ENCODE results near the gene ANO6. TPM values are rescaled to one million over a fixed set of nuclear protein-coding genes. Genes with fewer than 3 reads are reported as not detected.
"Not testable (repeated sequence)": the region's sequence is repeated elsewhere in the genome, so short reads cannot be mapped to it uniquely, and the experiment has no call there.

ANO6 gene
- total RNA-seq, 5 donors from 2014 or later (not counting 1 experiment from before 2014, with no cell fraction given): 17.9 to 22.5 (median 20.3) TPM

GRCh38 chr12:45309836-45310626 is 94.1 kb downstream of the ANO6 start:
- DNase-seq (no peak), ATAC-seq (replicated peaks in 1 of 4) (no peak)
- peaks cover 0 to 5% of the 10 kb centered on the region in 2 donors for H3K36me3 ChIP-seq (ENCODE audit: control insufficient read depth in 2 of 2, extremely low read depth in 1 of 2, insufficient read depth in 1 of 2, low read length in 1 of 2)
- no peak overlapping the region for H3K4me3 ChIP-seq (ENCODE audit: control insufficient read depth in 1 of 2, extremely low read depth in 1 of 2, low read length in 1 of 2)
- H3K27ac Mint-ChIP-seq: no peak overlapping the region
- CTCF ChIA-PET: no interaction called here
- 100% methylated on average over 1 of the region's 1 CpG for WGBS (ENCODE audit: insufficient coverage)
- H3K27me3 Mint-ChIP-seq: no peaks in the 10 kb centered on the region
- H3K36me3 Mint-ChIP-seq: peaks cover 23% of the 10 kb centered on the region
- no peaks in the 10 kb centered on the region for H3K4me1 ChIP-seq (ENCODE audit: control insufficient read depth in 1 of 2, extremely low read depth in 1 of 2, insufficient read depth in 2 of 2, low read length in 2 of 2)
- POLR2A ChIA-PET: no interaction called here
- H3K9me3 ChIP-seq: no peaks in the 10 kb centered on the region
- peaks cover 0 to 6% (median 4%) of the 10 kb centered on the region in 3 donors for H3K4me1 Mint-ChIP-seq
- no peak overlapping the region for H3K27ac ChIP-seq (ENCODE audit: low read length)
- no peak overlapping the region for H3K4me3 Mint-ChIP-seq
- no peaks in the 10 kb centered on the region for H3K27me3 ChIP-seq (replicated peaks in 1 of 2; ENCODE audit: control insufficient read depth in 2 of 2, extremely low read depth in 1 of 2, insufficient read depth in 2 of 2, low read length in 1 of 2)
- H3K9me3 Mint-ChIP-seq: peaks cover 0 to 4% (median 4%) of the 10 kb centered on the region in 3 donors

GRCh38 chr12:45310627-45310968 is 94.7 kb downstream of the ANO6 start:
- Histone ChIP-seq H3K4me3 (ENCODE audit: control insufficient read depth in 1 of 2, extremely low read depth in 1 of 2, low read length in 1 of 2) (no peak overlapping the region), H3K4me1 (ENCODE audit: control insufficient read depth in 1 of 2, extremely low read depth in 1 of 2, insufficient read depth in 2 of 2, low read length in 2 of 2) (no peaks in the 10 kb centered on the region), H3K27ac (ENCODE audit: low read length) (no peak overlapping the region), H3K9me3 (no peaks in the 10 kb centered on the region), H3K36me3 (ENCODE audit: control insufficient read depth in 2 of 2, extremely low read depth in 1 of 2, insufficient read depth in 1 of 2, low read length in 1 of 2) (peaks cover 0 to 6% of the 10 kb centered on the region in 2 donors), H3K27me3 (replicated peaks in 1 of 2; ENCODE audit: control insufficient read depth in 2 of 2, extremely low read depth in 1 of 2, insufficient read depth in 2 of 2, low read length in 1 of 2) (no peaks in the 10 kb centered on the region)
- Mint-ChIP-seq H3K36me3 (peaks cover 23% of the 10 kb centered on the region), H3K27me3 (no peaks in the 10 kb centered on the region), H3K27ac (no peak overlapping the region), H3K4me3 (no peak overlapping the region), H3K9me3 (peaks cover 0 to 7% (median 4%) of the 10 kb centered on the region in 3 donors), H3K4me1 (peaks cover 0 to 12% (median 7%) of the 10 kb centered on the region in 3 donors)
- DNase-seq (no peak), ATAC-seq (replicated peaks in 1 of 4) (no peak)
- CTCF ChIA-PET: interaction anchor here in 1 of 2 donors (0.6 kb wide), 1 partner anchor 95 kb away, joined by 4 read pairs; no protein-coding TSS in a partner anchor
- WGBS (ENCODE audit: insufficient coverage): 100% methylated on average over 1 of the region's 1 CpG
- POLR2A ChIA-PET: no interaction called here

DNA sequence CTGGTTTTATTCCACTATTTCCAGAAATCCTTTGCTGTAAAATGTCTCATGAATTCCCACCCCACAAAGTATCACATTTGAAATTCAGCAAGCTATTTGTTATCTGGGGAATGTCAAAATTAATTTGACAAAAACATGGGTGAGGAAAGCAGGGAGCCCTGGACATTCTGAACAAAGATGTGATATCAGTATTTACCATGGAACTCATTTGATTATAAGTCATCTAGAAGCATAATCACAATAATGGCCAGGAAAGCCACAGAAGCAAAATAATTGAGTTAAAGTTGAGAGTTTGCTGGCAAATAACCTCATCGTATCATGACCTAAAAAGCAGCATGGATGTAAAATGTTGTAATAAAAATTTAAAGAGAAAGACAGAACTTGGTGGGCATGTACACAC is 96.1 kb downstream of the ANO6 start:
- Histone ChIP-seq H3K4me1 (ENCODE audit: control insufficient read depth in 1 of 2, extremely low read depth in 1 of 2, insufficient read depth in 2 of 2, low read length in 2 of 2) (no peaks in the 10 kb centered on the region), H3K9me3 (no peaks in the 10 kb centered on the region), H3K36me3 (ENCODE audit: control insufficient read depth in 2 of 2, extremely low read depth in 1 of 2, insufficient read depth in 1 of 2, low read length in 1 of 2) (peaks cover 0 to 7% of the 10 kb centered on the region in 2 donors), H3K4me3 (ENCODE audit: control insufficient read depth in 1 of 2, extremely low read depth in 1 of 2, low read length in 1 of 2) (no peak overlapping the region), H3K27me3 (replicated peaks in 1 of 2; ENCODE audit: control insufficient read depth in 2 of 2, extremely low read depth in 1 of 2, insufficient read depth in 2 of 2, low read length in 1 of 2) (no peaks in the 10 kb centered on the region), H3K27ac (ENCODE audit: low read length) (no peak overlapping the region)
- H3K4me1 Mint-ChIP-seq: peaks cover 0 to 13% (median 9%) of the 10 kb centered on the region in 3 donors
- ChIA-PET POLR2A (no interaction called here), CTCF (no interaction called here)
- H3K4me3 Mint-ChIP-seq: no peak overlapping the region
- peaks cover 0 to 9% (median 8%) of the 10 kb centered on the region in 3 donors for H3K9me3 Mint-ChIP-seq
- H3K36me3 Mint-ChIP-seq: peaks cover 22% of the 10 kb centered on the region
- no peak overlapping the region for H3K27ac Mint-ChIP-seq
- ATAC-seq (replicated peaks in 1 of 4): no peak
- 100% methylated on average over 1 of the region's 1 CpG for WGBS (ENCODE audit: insufficient coverage)
- no peaks in the 10 kb centered on the region for H3K27me3 Mint-ChIP-seq
- DNase-seq: no peak

DNA sequence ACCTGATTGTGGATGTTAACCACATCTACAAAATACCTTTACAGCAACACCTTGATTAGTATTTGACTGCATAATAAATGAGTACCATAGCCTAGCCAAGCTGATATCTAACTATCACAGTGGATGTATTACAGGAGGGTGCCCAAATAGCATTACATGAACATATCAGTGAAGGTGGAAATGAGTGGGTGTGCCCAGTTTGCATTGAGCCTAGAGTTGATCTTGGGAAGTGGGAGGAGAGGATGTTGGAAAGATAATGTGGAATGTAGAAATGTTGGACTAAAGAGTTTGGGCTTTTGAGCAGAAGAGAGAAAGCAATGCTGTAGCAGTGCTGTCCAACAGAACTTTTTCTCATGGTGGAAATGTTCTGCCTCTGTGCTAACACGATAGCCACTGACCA is 98.9 kb downstream of the ANO6 start:
- Mint-ChIP-seq H3K9me3 (peaks cover 0 to 9% (median 8%) of the 10 kb centered on the region in 3 donors), H3K36me3 (peaks cover 31% of the 10 kb centered on the region), H3K4me1 (peaks cover 0 to 13% (median 9%) of the 10 kb centered on the region in 3 donors), H3K27me3 (no peaks in the 10 kb centered on the region), H3K4me3 (no peak overlapping the region), H3K27ac (no peak overlapping the region)
- Histone ChIP-seq H3K9me3 (no peaks in the 10 kb centered on the region), H3K36me3 (ENCODE audit: control insufficient read depth in 2 of 2, extremely low read depth in 1 of 2, insufficient read depth in 1 of 2, low read length in 1 of 2) (peaks cover 0 to 7% of the 10 kb centered on the region in 2 donors), H3K27me3 (replicated peaks in 1 of 2; ENCODE audit: control insufficient read depth in 2 of 2, extremely low read depth in 1 of 2, insufficient read depth in 2 of 2, low read length in 1 of 2) (no peaks in the 10 kb centered on the region), H3K4me1 (ENCODE audit: control insufficient read depth in 1 of 2, extremely low read depth in 1 of 2, insufficient read depth in 2 of 2, low read length in 2 of 2) (no peaks in the 10 kb centered on the region), H3K27ac (ENCODE audit: low read length) (no peak overlapping the region), H3K4me3 (ENCODE audit: control insufficient read depth in 1 of 2, extremely low read depth in 1 of 2, low read length in 1 of 2) (no peak overlapping the region)
- ChIA-PET CTCF (no interaction called here), POLR2A (no interaction called here)
- WGBS (ENCODE audit: insufficient coverage): 100% methylated on average over 1 of the region's 1 CpG
- DNase-seq (no peak), ATAC-seq (replicated peaks in 1 of 4) (no peak)

- H3K27ac ChIP-seq (ENCODE audit: low read length): no peak overlapping the region
Measured at GRCh38 chr12:45315462-45315861, 99.6 kb downstream of the ANO6 start.

GRCh38 chr12:45317261-45317660 is 101.4 kb downstream of the ANO6 start:
- H3K4me1 Mint-ChIP-seq: peaks cover 0 to 13% (median 9%) of the 10 kb centered on the region in 3 donors
- ATAC-seq (replicated peaks in 1 of 4); H3K9me3 ChIP-seq; H3K4me3 ChIP-seq (ENCODE audit: control insufficient read depth in 1 of 2, extremely low read depth in 1 of 2, low read length in 1 of 2); H3K4me3 Mint-ChIP-seq; CTCF ChIA-PET; H3K36me3 ChIP-seq (ENCODE audit: control insufficient read depth in 2 of 2, extremely low read depth in 1 of 2, insufficient read depth in 1 of 2, low read length in 1 of 2); H3K27me3 Mint-ChIP-seq; H3K27me3 ChIP-seq (replicated peaks in 1 of 2; ENCODE audit: control insufficient read depth in 2 of 2, extremely low read depth in 1 of 2, insufficient read depth in 2 of 2, low read length in 1 of 2); H3K27ac Mint-ChIP-seq; H3K4me1 ChIP-seq (ENCODE audit: control insufficient read depth in 1 of 2, extremely low read depth in 1 of 2, insufficient read depth in 2 of 2, low read length in 2 of 2); DNase-seq; H3K27ac ChIP-seq (ENCODE audit: low read length); POLR2A ChIA-PET: not testable (repeated sequence)
- peaks cover 48% of the 10 kb centered on the region for H3K36me3 Mint-ChIP-seq
- peaks cover 0 to 12% (median 8%) of the 10 kb centered on the region in 3 donors for H3K9me3 Mint-ChIP-seq
- no CpG with 5 or more reads among the region's 3 CpGs for WGBS (ENCODE audit: insufficient coverage)

More at GRCh38 chr12:45315462-45315861, 99.6 kb downstream of the ANO6 start:
- H3K4me1 ChIP-seq (ENCODE audit: control insufficient read depth in 1 of 2, extremely low read depth in 1 of 2, insufficient read depth in 2 of 2, low read length in 2 of 2): no peaks in the 10 kb centered on the region
- no peaks in the 10 kb centered on the region for H3K9me3 ChIP-seq
- Mint-ChIP-seq H3K4me1 (peaks cover 0 to 13% (median 9%) of the 10 kb centered on the region in 3 donors), H3K9me3 (peaks cover 0 to 9% (median 8%) of the 10 kb centered on the region in 3 donors), H3K27me3 (no peaks in the 10 kb centered on the region), H3K36me3 (peaks cover 38% of the 10 kb centered on the region), H3K27ac (no peak overlapping the region), H3K4me3 (no peak overlapping the region)
- POLR2A ChIA-PET: no interaction called here
- WGBS (ENCODE audit: insufficient coverage): 92% methylated on average over 4 of the region's 4 CpGs
- ATAC-seq (replicated peaks in 1 of 4) (no peak), DNase-seq (no peak)
- peaks cover 0 to 7% of the 10 kb centered on the region in 2 donors for H3K36me3 ChIP-seq (ENCODE audit: control insufficient read depth in 2 of 2, extremely low read depth in 1 of 2, insufficient read depth in 1 of 2, low read length in 1 of 2)
- no peaks in the 10 kb centered on the region for H3K27me3 ChIP-seq (replicated peaks in 1 of 2; ENCODE audit: control insufficient read depth in 2 of 2, extremely low read depth in 1 of 2, insufficient read depth in 2 of 2, low read length in 1 of 2)
- H3K4me3 ChIP-seq (ENCODE audit: control insufficient read depth in 1 of 2, extremely low read depth in 1 of 2, low read length in 1 of 2): no peak overlapping the region
- CTCF ChIA-PET: no interaction called here
